ENCODE measurements around the gene GPR183.

The GPR183 gene

GRCh38 chr13:99311137-99311536 lies 3.9 kb upstream of the GPR183 start:
- no peak for DNase-seq

- no peak for DNase-seq
These were observed 3.3 kb upstream of the GPR183 start for GRCh38 chr13:99310382-99311031.

GRCh38 chr13:99308471-99309087 lies 1.4 kb upstream of the GPR183 start:
- DNase-seq = no peak

- no peak for DNase-seq
These were observed 595 bp upstream of the GPR183 start for GRCh38 chr13:99307648-99308339.

- DNase-seq = no peak
These were observed 1.6 kb downstream of the GPR183 start for GRCh38 chr13:99305566-99305965.

GRCh38 chr13:99305158-99305557 lies 2.0 kb downstream of the GPR183 start:
- no peak for DNase-seq

- DNase-seq = no peak
These were observed 2.7 kb downstream of the GPR183 start for GRCh38 chr13:99304541-99304940.

- no peak for DNase-seq
These were observed 3.2 kb downstream of the GPR183 start for GRCh38 chr13:99303863-99304521.

- no peak for DNase-seq
These were observed 4.3 kb downstream of the GPR183 start for GRCh38 chr13:99302637-99303505.

GRCh38 chr13:99301913-99302636 lies 5.1 kb downstream of the GPR183 start:
- DNase-seq = no peak

- DNase-seq = no peak
These were observed 6.0 kb downstream of the GPR183 start for GRCh38 chr13:99301056-99301838.

GRCh38 chr13:99299920-99300341 lies 7.3 kb downstream of the GPR183 start:
- DNase-seq = no peak

- DNase-seq = no peak
These were observed 7.8 kb downstream of the GPR183 start for GRCh38 chr13:99299256-99299919.

- DNase-seq = no peak
These were observed 9.1 kb downstream of the GPR183 start for GRCh38 chr13:99298056-99298455.

- no peak for DNase-seq
These were observed 9.9 kb downstream of the GPR183 start for GRCh38 chr13:99297331-99297730.

GRCh38 chr13:99296398-99296797 lies 10.8 kb downstream of the GPR183 start:
- no peak for DNase-seq

GRCh38 chr13:99295488-99296252 lies 11.5 kb downstream of the GPR183 start:
- DNase-seq = no peak

- no peak for DNase-seq
These were observed 12.2 kb downstream of the GPR183 start for GRCh38 chr13:99294958-99295357.

GRCh38 chr13:99294198-99294597 lies 13.0 kb downstream of the GPR183 start:
- no peak for DNase-seq

GRCh38 chr13:99293178-99293577 lies 14.0 kb downstream of the GPR183 start:
- DNase-seq = no peak

Data from GF-D8 (cell line).